NB4 (cell line): Measurements from ENCODE around the gene CRIM1.

Experiments used
- CTCF ChIP-seq: IDR thresholded peaks from one replicate; pipeline ENCODE4 v1.5.1; 2012; ENCODE audit warnings: low read depth, low read length
- MAX ChIP-seq: IDR thresholded peaks from 2 replicates; pipeline ENCODE4 v1.6.1; 2011; ENCODE audit warnings: low read depth, low read length
- MYC ChIP-seq: IDR thresholded peaks from 2 replicates; pipeline ENCODE4 v1.6.1; 2011; ENCODE audit warnings: low read depth, low read length
- POLR2A ChIP-seq: IDR thresholded peaks from 2 replicates; pipeline ENCODE4 v1.6.1; 2011; ENCODE audit warnings: mild to moderate bottlenecking; ENCODE audit not compliant: insufficient read length; ENCODE audit errors: extremely low read depth

- TF ChIP-seq CTCF (no peak), MYC (no peak), MAX (no peak), POLR2A (no peak)
These were observed 78.0 kb downstream of the CRIM1 start for GRCh38 chr2:36433311-36434217.
